HTERT RPE-1 (cell line): ENCODE data around the gene ATAD5.

Experiments
- in situ Hi-C: fragments of 300-500 bp; cut with MboI; formaldehyde crosslinking; loops from 4 replicates; pipeline ENCODE4 v1.14.3; 2020; ENCODE audit warnings: low sequenced_read_pairs

The ATAD5 gene

GRCh38 chr17:30823421-30823820 lies 8.3 kb upstream of the ATAD5 start:
- in situ Hi-C loops = no loop called here

GRCh38 chr17:30824002-30824355 lies 7.8 kb upstream of the ATAD5 start:
- in situ Hi-C loops = no loop called here

GRCh38 chr17:30824356-30825145 lies 7.2 kb upstream of the ATAD5 start, which contains the start of gene CRLF3:
Gene CRLF3, minus strand, starts transcription at chr17:30824692. Its CDS starts 41 bp downstream, at chr17:30824651.
- in situ Hi-C loops = no loop called here

DNA sequence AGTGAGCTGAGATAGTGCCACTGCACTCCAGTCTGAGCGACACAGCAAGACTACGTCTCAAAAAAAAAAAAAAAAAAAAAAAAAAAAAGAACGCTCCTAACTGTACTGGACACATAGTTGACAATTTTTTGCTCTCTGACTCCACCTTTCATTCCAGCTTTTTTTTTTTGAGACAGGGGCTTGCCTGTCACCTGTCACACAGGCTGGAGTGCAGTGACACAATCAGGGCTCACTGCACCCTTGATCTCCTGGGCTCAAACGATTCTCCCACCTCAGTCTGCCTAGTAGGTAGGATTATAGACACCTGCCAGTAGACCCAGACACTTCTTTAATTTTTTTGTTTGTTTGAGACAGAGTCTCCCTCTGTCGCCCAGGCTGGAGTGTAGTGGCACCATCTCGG lies 4.7 kb upstream of the ATAD5 start:
- in situ Hi-C loops = no loop called here

DNA sequence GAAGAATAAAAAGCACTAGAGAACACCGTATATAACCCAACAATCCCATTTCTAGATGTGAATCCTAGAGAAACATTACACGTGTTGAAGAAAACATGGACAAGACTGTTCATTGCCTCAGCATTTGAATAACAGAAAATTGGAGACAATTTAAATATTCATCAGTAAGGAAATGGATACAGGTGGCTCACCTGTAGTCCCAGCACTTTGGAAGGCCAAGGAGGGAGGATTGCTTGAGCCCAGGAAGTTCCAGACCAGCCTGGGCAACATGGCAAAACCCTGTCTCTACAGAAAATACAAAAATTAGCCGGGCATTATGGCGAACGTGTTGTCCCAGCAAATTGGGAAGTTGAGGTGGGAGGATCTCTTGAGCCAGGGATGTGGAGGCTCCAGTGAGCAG lies 2.7 kb upstream of the ATAD5 start:
- in situ Hi-C loops = no loop called here

DNA sequence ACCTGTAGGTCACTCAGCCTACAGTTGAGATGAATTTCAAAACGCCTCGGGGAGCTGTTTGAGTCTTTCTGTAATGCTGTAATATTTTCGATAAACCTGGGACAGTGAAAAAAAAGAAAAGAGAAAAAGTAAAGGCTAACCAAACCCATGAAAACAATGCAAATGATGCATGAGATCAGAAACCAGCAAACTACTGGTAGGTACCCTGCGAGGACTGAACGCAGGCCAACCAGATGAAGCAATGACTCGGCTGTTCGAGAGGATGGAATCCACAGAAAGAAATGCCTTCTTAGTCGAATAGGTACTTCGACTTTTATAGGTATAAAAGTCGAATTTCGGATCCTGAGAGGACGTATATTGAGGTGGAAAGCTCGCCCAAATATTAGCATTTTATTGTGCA lies 509 bp upstream of the ATAD5 start:
- in situ Hi-C loops = no loop called here

- in situ Hi-C loops = no loop called here
These were observed 815 bp downstream of the ATAD5 start for GRCh38 chr17:30832438-30833124.

- in situ Hi-C loops = no loop called here
These were observed 6.5 kb downstream of the ATAD5 start for GRCh38 chr17:30838202-30838807.

DNA sequence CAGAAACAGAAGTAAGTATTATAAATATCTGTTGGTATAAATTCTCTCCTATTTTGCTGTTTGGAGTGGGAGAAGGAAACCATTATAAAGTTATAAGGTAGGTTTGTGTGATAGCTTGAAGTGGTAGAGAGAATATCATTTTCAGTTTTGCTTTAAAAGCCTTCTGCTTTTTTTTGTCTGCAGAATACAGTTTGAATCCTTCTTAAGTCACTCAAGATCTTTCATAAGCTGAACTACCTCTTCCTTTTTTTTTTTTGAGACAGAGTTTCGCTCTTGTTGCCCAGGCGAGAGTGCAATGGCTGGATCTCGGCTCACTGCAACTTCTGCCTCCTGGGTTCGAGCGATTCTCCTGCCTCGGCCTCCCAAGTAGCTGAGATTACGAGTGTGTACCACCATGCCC lies 9.0 kb downstream of the ATAD5 start:
- in situ Hi-C loops = no loop called here

- in situ Hi-C loops = no loop called here
These were observed 16.3 kb downstream of the ATAD5 start for GRCh38 chr17:30848021-30848420.

DNA sequence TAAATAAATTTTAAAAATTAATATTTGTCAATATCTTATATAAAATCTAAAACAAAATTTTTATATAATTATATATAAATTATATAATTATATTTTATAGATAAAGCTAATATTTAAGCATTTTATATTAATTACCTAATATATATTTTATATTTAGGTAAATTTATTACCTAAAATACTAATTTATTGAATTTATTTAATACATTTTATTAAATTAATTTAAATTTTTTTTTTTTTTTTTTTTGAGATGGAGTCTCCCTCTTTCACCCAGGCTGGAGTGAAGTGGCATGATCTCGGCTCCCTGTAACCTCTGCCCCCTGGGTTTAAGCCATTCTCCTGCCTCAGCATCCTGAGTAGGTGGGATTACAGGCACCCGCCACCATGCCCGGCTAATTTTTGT lies 22.4 kb downstream of the ATAD5 start:
- in situ Hi-C loops = no loop called here

GRCh38 chr17:30858556-30859250 lies 26.9 kb downstream of the ATAD5 start:
- in situ Hi-C loops = no loop called here

- in situ Hi-C loops = no loop called here
These were observed 32.9 kb downstream of the ATAD5 start for GRCh38 chr17:30864636-30865035.

DNA sequence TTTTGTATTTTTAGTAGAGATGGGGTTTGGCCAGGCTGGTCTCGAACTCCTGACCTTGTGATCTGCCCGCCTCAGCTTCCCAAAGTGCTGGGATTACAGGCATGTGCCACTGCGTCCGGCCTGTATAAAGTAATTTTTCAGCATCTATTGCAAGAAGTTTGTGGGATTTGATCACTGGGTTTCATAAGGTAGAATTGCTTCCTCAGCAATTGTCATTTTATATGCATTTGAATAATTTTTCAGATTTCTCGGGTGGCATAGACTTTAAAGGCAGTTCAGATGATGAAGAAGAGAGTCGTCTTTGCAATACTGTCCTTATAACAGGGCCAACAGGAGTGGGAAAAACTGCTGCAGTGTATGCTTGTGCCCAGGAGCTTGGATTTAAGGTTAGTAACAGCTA lies 37.2 kb downstream of the ATAD5 start:
- in situ Hi-C loops = no loop called here

DNA sequence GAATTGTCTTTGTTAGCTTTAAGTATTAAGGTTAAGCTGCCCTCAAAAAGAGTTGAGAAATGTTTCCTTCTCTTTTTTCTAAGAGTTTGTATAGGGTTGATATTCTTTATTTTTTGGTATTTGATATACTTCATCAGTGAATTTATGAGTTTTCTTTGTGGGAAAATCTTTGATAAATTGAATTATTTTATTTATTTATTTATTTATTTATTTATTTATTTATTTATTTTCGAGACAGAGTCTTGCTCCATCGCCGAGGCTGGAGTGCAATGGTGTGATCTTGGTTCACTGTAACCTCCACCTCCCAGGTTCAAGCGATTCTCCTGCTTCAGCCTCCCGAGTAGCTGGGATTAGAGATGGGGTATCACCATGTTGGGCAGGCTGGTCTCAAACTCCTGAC lies 54.4 kb downstream of the ATAD5 start:
- in situ Hi-C loops = no loop called here

DNA sequence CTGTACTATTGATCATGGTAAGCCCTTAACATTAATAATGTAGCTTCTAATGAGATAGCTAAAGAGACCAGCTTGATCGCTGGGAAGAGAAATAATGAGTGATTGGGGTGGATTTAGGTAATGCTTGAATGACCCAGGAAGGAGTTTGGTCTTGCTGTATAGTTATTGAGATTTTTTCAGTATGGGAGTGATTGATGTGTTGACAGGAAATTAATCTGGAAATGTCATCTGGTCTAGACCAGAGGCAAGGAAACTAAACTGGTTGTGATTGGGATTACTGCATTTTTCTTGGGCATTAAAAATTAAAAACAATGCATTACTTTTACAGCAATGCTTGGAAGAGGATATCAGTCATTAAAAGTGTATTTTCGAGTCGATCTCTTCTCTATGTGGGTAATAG lies 62.5 kb downstream of the ATAD5 start:
- in situ Hi-C loops = no loop called here

DNA sequence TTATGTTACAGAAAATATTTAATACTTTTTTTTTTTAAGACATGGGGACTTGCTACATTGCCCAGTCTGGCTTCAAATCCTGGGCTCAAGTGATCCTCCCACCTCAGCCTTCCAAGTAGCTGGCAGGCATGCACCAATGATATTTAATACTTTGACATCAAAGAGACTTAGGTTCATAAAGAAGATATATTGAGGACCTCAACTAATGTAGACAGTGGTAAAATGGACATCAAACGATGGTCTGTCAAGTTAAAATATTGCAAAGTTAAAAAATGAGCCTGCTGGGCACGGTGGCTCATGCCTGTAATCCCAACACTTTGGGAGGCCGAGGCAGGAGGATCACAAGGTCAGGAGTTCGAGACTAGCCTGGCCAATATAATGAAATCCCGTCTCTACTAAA lies 65.5 kb downstream of the ATAD5 start:
- in situ Hi-C loops = no loop called here

DNA sequence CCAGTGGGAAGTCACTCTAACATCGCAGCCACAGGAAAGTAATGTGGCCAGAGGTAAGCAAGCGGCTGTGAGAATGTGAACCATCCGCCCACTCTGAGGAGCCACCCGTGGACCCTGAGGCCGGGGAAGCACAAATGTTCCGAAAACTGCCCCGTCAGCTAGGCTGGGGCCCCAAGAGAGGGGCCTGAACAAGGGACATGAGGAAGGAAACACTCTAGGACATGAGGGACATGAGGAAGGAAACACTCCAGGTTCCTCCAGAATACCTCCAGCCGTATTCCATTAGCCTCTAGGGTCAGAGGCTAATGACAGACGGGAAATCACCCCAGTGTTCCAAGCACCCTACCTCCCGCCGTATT lies 74.0 kb downstream of the ATAD5 start:
- in situ Hi-C loops = no loop called here

- in situ Hi-C loops = no loop called here
These were observed 74.5 kb downstream of the ATAD5 start, which contains the start of gene TEFM for GRCh38 chr17:30906101-30906911. Gene TEFM, minus strand, starts transcription at chr17:30906238. Its CDS starts 40 bp downstream, at chr17:30906198.

DNA sequence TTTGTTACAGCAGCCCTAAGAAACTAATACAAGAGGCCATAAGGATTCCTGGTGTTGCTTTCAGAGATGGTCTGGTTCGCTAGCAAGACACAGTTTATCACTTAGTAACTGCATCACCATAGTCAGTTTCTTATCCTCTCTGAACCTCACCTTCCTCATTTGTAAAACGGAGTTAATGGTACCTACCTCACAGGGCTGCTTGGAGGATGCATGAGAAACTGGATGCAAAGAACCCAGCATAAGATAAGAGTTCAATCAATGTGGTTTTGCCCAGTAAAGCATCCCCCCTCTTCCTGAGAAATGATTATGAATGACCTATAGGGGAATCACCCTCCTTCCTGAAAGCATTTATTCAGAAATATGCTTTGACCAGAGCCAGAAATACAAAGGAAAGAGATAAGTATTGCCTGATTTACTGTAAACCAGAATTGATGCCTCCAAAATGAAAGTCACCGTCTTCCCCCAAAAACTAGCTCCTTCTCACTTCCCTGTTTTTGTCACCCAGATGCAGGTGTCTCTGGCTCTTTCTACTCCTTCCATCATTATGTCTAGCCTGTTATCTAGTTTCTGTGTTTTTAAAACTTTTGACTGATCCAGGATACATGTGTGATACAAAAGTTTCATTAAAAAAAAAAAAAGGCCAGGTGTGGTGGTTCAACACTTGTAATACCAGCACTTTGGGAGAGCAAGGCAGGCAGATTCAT lies 77.1 kb downstream of the ATAD5 start:
- in situ Hi-C loops = no loop called here
